BJ (cell line): ENCODE data around the gene MNAT1. TPM values are rescaled to one million over a fixed set of nuclear protein-coding genes. Genes with fewer than 3 reads are reported as not detected.
"Not testable (repeated sequence)": the region's sequence is repeated elsewhere in the genome, so short reads cannot be mapped to it uniquely, and the experiment has no call there.

Experiments used
- CTCF ChIA-PET: fragments of 350-600 bp; formaldehyde crosslinking; extraction: SDS; loops from one replicate; lab custom pipeline; 2021; ENCODE audit warnings: antibody characterized with exemption, inconsistent platforms; lab: Yijun Ruan, JAX
- POLR2A ChIA-PET: fragments of 300-600 bp; sonication (Branson Sonifier 250); formaldehyde crosslinking; extraction: SDS; loops from one replicate; lab custom pipeline; 2021; ENCODE audit warnings: antibody characterized with exemption; lab: Charles Lee
- DNase-seq: peaks from one replicate; pipeline ENCODE4 v3.0.0-alpha.2; 2011; ENCODE audit warnings: low read depth
- H3K27me3 ChIP-seq: 2 replicates; pipeline ENCODE4 v1.6.0; 2011; ENCODE audit warnings: low read length; ENCODE audit not compliant: control insufficient read depth, insufficient read depth
- H3K36me3 ChIP-seq: 2 replicates; pipeline ENCODE4 v1.5.1; 2011; ENCODE audit warnings: low read length; ENCODE audit not compliant: control insufficient read depth, insufficient read depth
- H3K4me3 ChIP-seq: 2 replicates; pipeline ENCODE4 v1.5.1; 2011; ENCODE audit warnings: low read depth, mild to moderate bottlenecking, control low read depth, low read length
- CTCF ChIP-seq: IDR thresholded peaks from 2 replicates; pipeline ENCODE4 v1.5.1; 2011; ENCODE audit warnings: low read depth, mild to moderate bottlenecking, control low read depth, inconsistent platforms, low read length, moderate library complexity; ENCODE audit not compliant: insufficient read depth
- polyA plus RNA-seq: library from polyadenylated mRNA; depleted of rRNA; stranded (reverse); fragments of >200 nt; gene quantifications from 2 replicates; pipeline ENCODE4 v1.2.3, GENCODE V29; 2011

MNAT1 gene
- polyA plus RNA-seq, 1 experiment = 30.8 TPM

GRCh38 chr14:60839657-60840056 is 105.1 kb downstream of the MNAT1 start:
- H3K4me3 ChIP-seq = no peak overlapping the region
- DNase-seq = no peak
- CTCF ChIA-PET = no interaction called here
- H3K27me3 ChIP-seq = no peaks in the 10 kb centered on the region
- POLR2A ChIA-PET = no interaction called here
- H3K36me3 ChIP-seq = peaks cover 10% of the 10 kb centered on the region
- TF ChIP-seq CTCF = no peak

DNA sequence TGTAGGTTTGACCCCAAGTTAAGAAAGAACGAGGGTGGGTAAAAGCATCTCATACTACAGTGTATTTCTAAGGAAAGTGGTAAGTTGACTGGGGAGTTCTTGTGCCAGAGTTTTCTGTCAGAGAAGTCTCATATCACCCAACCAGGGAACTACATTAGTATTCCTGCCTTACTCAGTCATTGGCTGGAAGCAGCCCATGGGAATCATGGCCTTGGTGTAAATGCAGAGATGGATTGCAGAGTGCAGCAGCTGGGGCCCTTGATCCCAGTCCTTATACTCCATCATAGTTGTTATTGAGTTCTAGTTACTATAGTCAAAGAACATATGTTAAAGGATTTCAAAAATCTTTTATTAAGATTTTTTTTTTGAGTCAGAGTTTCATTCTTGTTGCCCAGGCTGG is 105.8 kb downstream of the MNAT1 start:
- ChIA-PET CTCF (no interaction called here), POLR2A (no interaction called here)
- DNase-seq = no peak
- peaks cover 10% of the 10 kb centered on the region for H3K36me3 ChIP-seq
- H3K4me3 ChIP-seq = no peak overlapping the region
- H3K27me3 ChIP-seq = no peaks in the 10 kb centered on the region
- no peak for TF ChIP-seq CTCF

DNA sequence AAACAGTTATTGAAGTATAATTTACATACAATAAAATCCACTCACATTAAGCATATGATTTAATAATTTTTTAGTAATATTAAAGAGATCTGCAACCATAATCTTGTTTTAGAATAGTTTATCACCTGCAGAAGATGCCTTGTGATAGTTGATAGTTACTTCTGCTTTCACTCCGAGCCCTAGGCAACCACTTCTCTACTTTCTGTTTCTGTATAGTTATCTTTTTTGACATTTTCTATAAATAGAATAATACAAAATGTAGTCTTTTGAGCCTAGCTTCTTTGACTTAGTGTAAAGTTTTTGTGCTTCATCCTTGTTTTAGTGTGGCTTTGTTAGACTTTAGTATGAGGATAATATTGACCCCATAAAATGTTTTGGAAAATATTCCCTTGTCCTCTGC is 111.0 kb downstream of the MNAT1 start:
- Histone ChIP-seq H3K27me3 (no peaks in the 10 kb centered on the region), H3K4me3 (no peak overlapping the region), H3K36me3 (no peaks in the 10 kb centered on the region)
- ChIA-PET POLR2A (no interaction called here), CTCF (no interaction called here)
- no peak for DNase-seq
- no peak for TF ChIP-seq CTCF

GRCh38 chr14:60848066-60848465 is 113.5 kb downstream of the MNAT1 start:
- no peak overlapping the region for H3K4me3 ChIP-seq
- POLR2A ChIA-PET = no interaction called here
- TF ChIP-seq CTCF = no peak
- no peak for DNase-seq
- H3K27me3 ChIP-seq = no peaks in the 10 kb centered on the region
- CTCF ChIA-PET = no interaction called here
- no peaks in the 10 kb centered on the region; the same call in 1 of the 2 replicates for H3K36me3 ChIP-seq

- CTCF ChIA-PET, POLR2A ChIA-PET, DNase-seq, H3K4me3 ChIP-seq, H3K27me3 ChIP-seq, H3K36me3 ChIP-seq: not testable (repeated sequence)
Observed at GRCh38 chr14:60851692-60852091, 117.1 kb downstream of the MNAT1 start.

- Histone ChIP-seq H3K27me3 (no peaks in the 10 kb centered on the region), H3K36me3 (peaks cover 5% of the 10 kb centered on the region; the same call in 1 of the 2 replicates), H3K4me3 (no peak overlapping the region)
- POLR2A ChIA-PET = no interaction called here
- TF ChIP-seq CTCF = no peak
- no peak for DNase-seq
- CTCF ChIA-PET = no interaction called here
Observed at GRCh38 chr14:60856111-60856510, 121.5 kb downstream of the MNAT1 start.
